Tibial nerve (tissue), 3 donors: ENCODE results near the gene BCL6.

Experiments used
- POLR2A ChIP-seq, 2 donors: fragments of 450-650 bp; IDR thresholded peaks; one replicate each; pipeline ENCODE4 v1.6.1; 2017; ENCODE audit warnings: antibody characterized with exemption in 2 of 2, mild to moderate bottlenecking in 2 of 2, moderate library complexity in 2 of 2
- TF ChIP-seq, protein P1 (sequence below), 5 experiments: fragments of 200-600 bp in 3 of 5; fragments of 450-650 bp in 2 of 5; sonication (generic) in 3 of 5; IDR thresholded peaks; one replicate each; pipeline ENCODE4 v1.5.1; 2016 to 2019; ENCODE audit warnings: antibody characterized with exemption in 5 of 5, mild to moderate bottlenecking in 3 of 5, moderate library complexity in 2 of 5

DNA sequence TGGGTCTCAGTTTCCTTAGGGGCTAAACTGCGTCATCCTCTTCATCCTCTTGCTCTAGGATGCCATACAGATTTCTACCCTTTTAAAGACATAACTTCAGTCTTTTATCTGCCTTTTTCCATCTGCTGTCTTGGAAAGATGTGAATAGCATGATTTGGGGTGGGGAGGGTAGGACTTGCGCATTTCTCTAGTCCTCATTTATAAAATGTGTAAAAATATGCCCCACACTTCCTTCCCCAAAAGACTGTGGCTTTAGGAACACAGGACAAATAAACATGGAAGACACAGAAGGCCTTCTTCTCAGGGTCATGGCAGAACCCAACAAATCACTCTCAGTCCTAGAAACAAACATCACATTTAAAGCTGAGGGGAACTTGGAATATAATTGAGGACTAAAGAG is 48.4 kb upstream of the BCL6 start:
- no peak for TF ChIP-seq POLR2A (IDR thresholded peaks at IDR 0.05)
- TF ChIP-seq, protein P1, sequence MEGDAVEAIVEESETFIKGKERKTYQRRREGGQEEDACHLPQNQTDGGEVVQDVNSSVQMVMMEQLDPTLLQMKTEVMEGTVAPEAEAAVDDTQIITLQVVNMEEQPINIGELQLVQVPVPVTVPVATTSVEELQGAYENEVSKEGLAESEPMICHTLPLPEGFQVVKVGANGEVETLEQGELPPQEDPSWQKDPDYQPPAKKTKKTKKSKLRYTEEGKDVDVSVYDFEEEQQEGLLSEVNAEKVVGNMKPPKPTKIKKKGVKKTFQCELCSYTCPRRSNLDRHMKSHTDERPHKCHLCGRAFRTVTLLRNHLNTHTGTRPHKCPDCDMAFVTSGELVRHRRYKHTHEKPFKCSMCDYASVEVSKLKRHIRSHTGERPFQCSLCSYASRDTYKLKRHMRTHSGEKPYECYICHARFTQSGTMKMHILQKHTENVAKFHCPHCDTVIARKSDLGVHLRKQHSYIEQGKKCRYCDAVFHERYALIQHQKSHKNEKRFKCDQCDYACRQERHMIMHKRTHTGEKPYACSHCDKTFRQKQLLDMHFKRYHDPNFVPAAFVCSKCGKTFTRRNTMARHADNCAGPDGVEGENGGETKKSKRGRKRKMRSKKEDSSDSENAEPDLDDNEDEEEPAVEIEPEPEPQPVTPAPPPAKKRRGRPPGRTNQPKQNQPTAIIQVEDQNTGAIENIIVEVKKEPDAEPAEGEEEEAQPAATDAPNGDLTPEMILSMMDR (IDR thresholded peaks at IDR 0.05): no peak
